ENCODE measurements around the gene SH2B2. TPM values are rescaled to one million over a fixed set of nuclear protein-coding genes. Genes with fewer than 3 reads are reported as not detected.

Gene SH2B2
- total and polyA plus RNA-seq, 2 experiments from 2014 or later = 5.6 to 21.9 TPM

GRCh38 chr7:102273749-102274712, 12.6 kb upstream of the SH2B2 start:
- H3K4me1 ChIP-seq (ENCODE audit: insufficient read depth) = no peaks in the 10 kb centered on the region
- no peak overlapping the region for H3K27ac ChIP-seq (ENCODE audit: low read depth)
- H3K27me3 Mint-ChIP-seq (ENCODE audit: insufficient read depth, low read depth, poor library complexity) = peaks cover 7% of the 10 kb centered on the region
- no peaks in the 10 kb centered on the region for H3F3A ChIP-seq (replicated peaks; ENCODE audit: low read depth)
- no peak overlapping the region for H3K4me2 ChIP-seq
- no peak for DNase-seq (ENCODE audit: low spot score)
- no peaks in the 10 kb centered on the region for H3K36me3 Mint-ChIP-seq (ENCODE audit: low read depth)
- H3K4me3 ChIP-seq = no peak overlapping the region
- peak; percentile 8; the same call in 2 of the 3 replicates for ATAC-seq
- no peak overlapping the region for H3K27ac Mint-ChIP-seq
- H3K4me3 Mint-ChIP-seq = no peak overlapping the region
- no peaks in the 10 kb centered on the region for H3K36me3 ChIP-seq (ENCODE audit: insufficient read depth)
- no peaks in the 10 kb centered on the region for H3K79me2 ChIP-seq (replicated peaks; ENCODE audit: insufficient read depth)
- no peaks in the 10 kb centered on the region for H3K9me2 ChIP-seq (ENCODE audit: insufficient read depth)
- H4K20me1 ChIP-seq (replicated peaks; ENCODE audit: insufficient read depth) = no peaks in the 10 kb centered on the region; the same call in 1 of the 2 replicates
- H3K9me3 Mint-ChIP-seq = no peaks in the 10 kb centered on the region; the same call in 2 of the 3 replicates
- no peak overlapping the region for H2AFZ ChIP-seq
- no peak for TF ChIP-seq JUNB (IDR thresholded peaks at IDR 0.05; ENCODE audit: unreplicated experiment)
- no peak for TF ChIP-seq EZH2 (IDR thresholded peaks at IDR 0.05; ENCODE audit: low read depth, unreplicated experiment)
- TF ChIP-seq CTCF (conservative IDR thresholded peaks at IDR 0.05; ENCODE audit: low read depth in 2 of 2) = no peak
- TF ChIP-seq REST (IDR thresholded peaks at IDR 0.05; ENCODE audit: unreplicated experiment) = no peak
- TF ChIP-seq POLR2AphosphoS5 (IDR thresholded peaks at IDR 0.05; ENCODE audit: low read depth) = no peak
- TF ChIP-seq STAT1 (IDR thresholded peaks at IDR 0.05; ENCODE audit: unreplicated experiment) = no peak
- no peak for TF ChIP-seq NANOG (IDR thresholded peaks at IDR 0.05; ENCODE audit: borderline replicate concordance)
- H3K4me1 Mint-ChIP-seq = peaks cover 7% of the 10 kb centered on the region
- H3K27me3 ChIP-seq (ENCODE audit: insufficient read depth) = no peaks in the 10 kb centered on the region

GRCh38 chr7:102275123-102275703, 11.5 kb upstream of the SH2B2 start:
- DNase-seq (ENCODE audit: low spot score) (no peak), ATAC-seq (no peak)
- H3K36me3 ChIP-seq (ENCODE audit: insufficient read depth) = no peaks in the 10 kb centered on the region
- Mint-ChIP-seq H3K36me3 (ENCODE audit: low read depth) (no peaks in the 10 kb centered on the region), H3K27ac (no peak overlapping the region), H3K4me3 (no peak overlapping the region), H3K27me3 (ENCODE audit: insufficient read depth, low read depth, poor library complexity) (peaks cover 10% of the 10 kb centered on the region), H3K4me1 (peaks cover 14% of the 10 kb centered on the region), H3K9me3 (no peaks in the 10 kb centered on the region)
- TF ChIP-seq ZNF331 (CRISPR knock-in tag; IDR thresholded peaks at IDR 0.05; ENCODE audit: low read depth) (no peak), CTCF (conservative IDR thresholded peaks at IDR 0.05; ENCODE audit: low read depth in 2 of 2) (0 out of 4 replicates have a peak, but pooled peaks of 1 of the 2 experiments have one; percentile 5), ZNF114 (CRISPR knock-in tag; IDR thresholded peaks at IDR 0.05) (no peak)
- no peak overlapping the region for H3K27ac ChIP-seq (ENCODE audit: low read depth)
- H3K4me2 ChIP-seq = no peak overlapping the region
- no peaks in the 10 kb centered on the region for H3F3A ChIP-seq (replicated peaks; ENCODE audit: low read depth)
- no peaks in the 10 kb centered on the region for H3K9me2 ChIP-seq (ENCODE audit: insufficient read depth)
- H2AFZ ChIP-seq = no peak overlapping the region
- H3K4me3 ChIP-seq = no peak overlapping the region
- peaks cover 7% of the 10 kb centered on the region; the same call in 1 of the 2 replicates for H3K4me1 ChIP-seq (ENCODE audit: insufficient read depth)
- H3K27me3 ChIP-seq (ENCODE audit: insufficient read depth) = no peaks in the 10 kb centered on the region
- H4K20me1 ChIP-seq (replicated peaks; ENCODE audit: insufficient read depth) = no peaks in the 10 kb centered on the region; the same call in 1 of the 2 replicates
- H3K79me2 ChIP-seq (replicated peaks; ENCODE audit: insufficient read depth) = no peaks in the 10 kb centered on the region

Measured in GM23338 (cell line).